OCI-LY7 (cell line): ENCODE measurements around the gene ARIH2. TPM values are rescaled to one million over a fixed set of nuclear protein-coding genes. Genes with fewer than 3 reads are reported as not detected.
A peak's percentile ranks its signal among the peaks of the same experiment; 100 is the strongest.

Source experiments
- BruUV-seq: library from RNA; stranded (reverse); fragments of 400-500 nt; replicated peaks from 2 replicates; lab custom pipeline; 2021; lab: Mats Ljungman, UMichigan
- CTCF ChIA-PET: fragments of 300-600 bp; sonication (Branson Sonifier 250); formaldehyde crosslinking; loops from one replicate; lab custom pipeline; 2022; ENCODE audit warnings: antibody characterized with exemption; ENCODE audit not compliant: unreplicated experiment; lab: Charles Lee
- POLR2A ChIA-PET: fragments of 300-600 bp; sonication (Branson Sonifier 250); formaldehyde crosslinking; loops from one replicate; lab custom pipeline; 2022; ENCODE audit warnings: antibody characterized with exemption; lab: Charles Lee
- DNase-seq: peaks from one replicate; pipeline ENCODE4 v3.0.0-alpha.2; 2015; ENCODE audit warnings: low spot score
- H2AFZ ChIP-seq: fragments of 200-600 bp; sonication (generic), shearing (Covaris generic); 2 replicates; pipeline ENCODE4 v1.6.1; 2014; ENCODE audit warnings: mild to moderate bottlenecking, antibody characterized with exemption, low read length, moderate library complexity
- H3K27ac ChIP-seq: fragments of 200-600 bp; sonication (generic); 2 replicates; pipeline ENCODE4 v1.5.1; 2014; ENCODE audit warnings: mixed run types, low read depth, mild to moderate bottlenecking, moderate library complexity, low read length, inconsistent platforms; ENCODE audit not compliant: poor library complexity, severe bottlenecking
- H3K36me3 ChIP-seq: fragments of 200-600 bp; sonication (generic); 2 replicates; pipeline ENCODE4 v1.6.1; 2014; ENCODE audit warnings: mild to moderate bottlenecking, antibody characterized with exemption, low read length, moderate library complexity, mixed read lengths; ENCODE audit not compliant: insufficient read depth
- H3K4me1 ChIP-seq: fragments of 200-600 bp; sonication (generic); 2 replicates; pipeline ENCODE4 v1.5.1; 2014; ENCODE audit warnings: mild to moderate bottlenecking, low read length; ENCODE audit not compliant: insufficient read depth, poor library complexity, severe bottlenecking
- H3K4me2 ChIP-seq: fragments of 200-600 bp; sonication (generic); 2 replicates; pipeline ENCODE4 v1.6.1; 2014; ENCODE audit warnings: mild to moderate bottlenecking, low read length
- H3K4me3 ChIP-seq: fragments of 200-600 bp; sonication (generic); 2 replicates; pipeline ENCODE4 v1.5.1; 2014; ENCODE audit warnings: mild to moderate bottlenecking, low read depth, low read length; ENCODE audit not compliant: poor library complexity, severe bottlenecking
- H3K79me2 ChIP-seq: fragments of 200-600 bp; sonication (generic); 2 replicates; pipeline ENCODE4 v1.6.1; 2016; ENCODE audit warnings: low read depth, mild to moderate bottlenecking, low read length, moderate library complexity, mixed read lengths; ENCODE audit not compliant: insufficient read depth
- H3K9me2 ChIP-seq: fragments of 200-600 bp; sonication (generic); 2 replicates; pipeline ENCODE4 v1.6.1; 2016; ENCODE audit warnings: mild to moderate bottlenecking, low read length, mixed read lengths; ENCODE audit not compliant: insufficient read depth
- H3K9me3 ChIP-seq: fragments of 200-600 bp; sonication (generic); 2 replicates; pipeline ENCODE4 v1.6.1; 2014; ENCODE audit warnings: mild to moderate bottlenecking, mixed run types, low read length, mixed read lengths
- H4K20me1 ChIP-seq: fragments of 200-600 bp; sonication (generic); 2 replicates; pipeline ENCODE4 v1.6.1; 2014; ENCODE audit warnings: mild to moderate bottlenecking, antibody characterized with exemption, low read length, moderate library complexity, mixed read lengths; ENCODE audit not compliant: insufficient read depth
- CTCF ChIP-seq: fragments of 200-600 bp; sonication (generic); conservative IDR thresholded peaks from 2 replicates; pipeline ENCODE4 v1.5.1; 2014; ENCODE audit warnings: mild to moderate bottlenecking, antibody characterized with exemption, low read length, moderate library complexity, mixed read lengths
- EZH2phosphoT487 ChIP-seq: fragments of 200-600 bp; sonication (generic); IDR thresholded peaks from 2 replicates; pipeline ENCODE4 v1.6.1; 2018; ENCODE audit warnings: low read depth, borderline replicate concordance, mild to moderate bottlenecking, mixed run types, antibody characterized with exemption, low read length, moderate library complexity, mixed read lengths
- intact Hi-C: fragments of 100-400 bp; cut with micrococcal nuclease; formaldehyde crosslinking; loops from one replicate; pipeline ENCODE4 v1.10.0; 2022; ENCODE audit not compliant: unreplicated experiment
- total RNA-seq, 2 experiments: library from RNA; depleted of rRNA in 1 of 2; stranded (reverse); fragments of >200 nt in 1 of 2; shearing (Covaris generic) in 1 of 2; gene quantifications; 2 replicates each; pipeline ENCODE4 v1.2.3, GENCODE V29; 2014 to 2022

Gene ARIH2
- total RNA-seq, 2 experiments from 2014 or later, result 124 to 131 TPM

DNA sequence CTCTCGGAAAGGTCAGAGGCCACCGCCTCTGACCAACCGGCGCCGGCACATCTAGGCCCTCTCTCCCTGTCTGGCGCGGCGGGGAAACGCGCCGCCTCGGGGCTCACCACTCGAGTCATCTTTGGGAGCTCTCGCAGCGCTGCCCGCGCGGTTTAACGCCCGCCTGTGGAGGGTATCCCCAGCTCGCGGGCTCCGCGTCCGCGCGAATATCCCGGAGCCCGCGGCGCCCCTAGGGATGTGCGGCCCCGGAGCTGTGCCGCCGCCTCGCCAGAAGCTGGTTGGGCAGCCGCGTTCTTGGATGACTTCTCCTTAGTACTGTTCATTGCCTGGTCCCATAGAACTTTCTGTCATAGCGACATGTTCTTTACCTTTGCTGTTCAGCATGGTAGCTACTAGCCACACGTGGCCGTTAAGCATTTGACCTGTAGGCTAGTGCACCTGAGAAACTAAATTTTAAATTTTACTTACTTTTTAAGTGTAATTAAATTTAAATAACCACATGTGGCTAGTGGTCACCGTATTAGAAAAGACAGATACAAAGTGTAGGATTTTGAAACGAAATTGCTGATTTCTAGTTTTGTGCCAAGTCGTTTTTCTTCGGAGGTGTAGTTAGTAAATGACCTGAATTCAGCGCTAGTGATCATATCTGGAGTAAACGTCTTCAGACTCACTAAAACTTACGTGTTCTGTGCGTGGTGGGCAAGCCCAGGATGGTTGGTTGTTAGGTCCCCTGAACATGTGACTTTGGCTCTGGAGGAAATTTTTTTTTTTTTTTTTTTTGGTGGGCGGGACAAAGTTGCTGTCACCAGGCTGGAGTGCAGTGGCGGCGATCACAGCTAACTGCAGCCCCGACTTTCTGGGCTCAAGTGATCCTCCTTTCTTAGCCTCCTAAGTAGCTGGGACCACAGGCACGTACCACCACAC lies 835 bp downstream of the ARIH2 start:
- POLR2A ChIA-PET, result interaction anchor here (0.5 to 1.5 kb wide), 12 partner anchors 19 to 676 kb away, joined by 3 to 10 read pairs (median 4); partner anchors contain the start of genes SLC25A20 and WDR6
- 0 out of 2 replicates have a peak, but pooled peaks cover 3% of the 10 kb centered on the region for H4K20me1 ChIP-seq
- H3K36me3 ChIP-seq, result peaks cover 31% of the 10 kb centered on the region
- peak overlapping the region; percentile 78 for H3K4me3 ChIP-seq
- H3K9me3 ChIP-seq, result no peaks in the 10 kb centered on the region
- BruUV-seq, result TSS peak; percentile 83
- H2AFZ ChIP-seq, result peak overlapping the region; percentile 81; the same call in 1 of the 2 replicates
- H3K9me2 ChIP-seq, result no peaks in the 10 kb centered on the region
- peaks cover 23% of the 10 kb centered on the region for H3K4me1 ChIP-seq
- H3K4me2 ChIP-seq, result peak overlapping the region; percentile 74
- peaks cover 53% of the 10 kb centered on the region for H3K79me2 ChIP-seq
- CTCF ChIA-PET, result interaction anchor here (0.7 to 1.1 kb wide), 3 partner anchors 9 to 174 kb away, joined by 3 to 5 read pairs (median 3); partner anchors contain the start of gene QRICH1
- DNase-seq, result peak; percentile 81
- intact Hi-C loops, result loop anchor here (2.0 to 5.0 kb wide), 2 partner anchors 73 to 173 kb away; partner anchors contain the start of genes PRKAR2A and QRICH1
- TF ChIP-seq CTCF, result no peak
- no peak for TF ChIP-seq EZH2phosphoT487
- peak overlapping the region; percentile 93 for H3K27ac ChIP-seq

GRCh38 chr3:48926425-48927392 lies 8.1 kb downstream of the ARIH2 start:
- BruUV-seq, result no TSS peak
- H3K4me3 ChIP-seq, result no peak overlapping the region
- no peak overlapping the region for H3K4me2 ChIP-seq
- no peaks in the 10 kb centered on the region for H3K9me3 ChIP-seq
- no peak overlapping the region for H2AFZ ChIP-seq
- peaks cover 36% of the 10 kb centered on the region for H3K4me1 ChIP-seq
- CTCF ChIA-PET, result no interaction called here
- H3K9me2 ChIP-seq, result no peaks in the 10 kb centered on the region
- H3K27ac ChIP-seq, result no peak overlapping the region
- POLR2A ChIA-PET, result no interaction called here
- DNase-seq, result no peak
- H3K79me2 ChIP-seq, result peaks cover 94% of the 10 kb centered on the region
- peaks cover 16% of the 10 kb centered on the region for H4K20me1 ChIP-seq
- TF ChIP-seq EZH2phosphoT487, result no peak
- TF ChIP-seq CTCF, result no peak
- H3K36me3 ChIP-seq, result peaks cover 98% of the 10 kb centered on the region
- intact Hi-C loops, result no loop called here
